Posterior vena cava (tissue), 2 donors: ENCODE results near the gene SKAP1. TPM values are rescaled to one million over a fixed set of nuclear protein-coding genes. Genes with fewer than 3 reads are reported as not detected.
"Not testable (repeated sequence)": the region's sequence is repeated elsewhere in the genome, so short reads cannot be mapped to it uniquely, and the experiment has no call there.

Experiments used
- DNase-seq: peaks from one replicate; pipeline ENCODE4 v3.0.0-alpha.2; 2020; ENCODE audit warnings: low spot score
- intact Hi-C, 2 donors: fragments of 100-400 bp; cut with DNase I; formaldehyde crosslinking; loops; one replicate each; pipeline versions ENCODE4 v1.14.1 to v1.14.2; 2022 to 2023
- total RNA-seq, 2 donors: library from RNA; stranded (reverse); fragmentation: NEBNext Ultra II Directional; extraction: Animal tissue kit (Norgen Biotek cat#: 25700); gene quantifications; one replicate each; pipeline ENCODE4 v1.2.1, GENCODE V29; 2021
- donor health status: DM: yes; HTN: yes; CAD: no.
- donor health status: DM: yes; HTN: yes; CAD: no.

The SKAP1 gene
- total RNA-seq, 2 donors from 2014 or later: 1.1 to 1.5 TPM

DNA sequence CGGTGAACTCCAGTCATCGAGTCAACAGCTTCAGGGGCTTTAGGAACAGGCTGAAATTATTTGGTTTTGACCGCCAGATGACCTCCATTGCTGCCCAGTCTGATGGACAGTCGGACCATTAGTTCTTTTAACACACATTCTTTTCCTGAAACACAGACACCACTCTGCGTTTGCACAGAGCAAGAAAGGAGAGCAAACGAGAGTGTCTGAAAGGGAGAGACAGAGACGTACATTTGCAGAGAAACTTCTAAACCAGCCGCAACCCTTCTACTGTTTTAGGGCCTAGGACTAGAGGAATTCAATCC is 166.3 kb downstream of the SKAP1 start:
- intact Hi-C loops: no loop called here
- DNase-seq: no peak

- DNase-seq: no peak
- intact Hi-C loops: no loop called here
Measured at GRCh38 chr17:48262982-48263730, 166.9 kb downstream of the SKAP1 start.

GRCh38 chr17:48261297-48261880 is 168.6 kb downstream of the SKAP1 start:
- no peak for DNase-seq
- intact Hi-C loops: no loop called here

DNA sequence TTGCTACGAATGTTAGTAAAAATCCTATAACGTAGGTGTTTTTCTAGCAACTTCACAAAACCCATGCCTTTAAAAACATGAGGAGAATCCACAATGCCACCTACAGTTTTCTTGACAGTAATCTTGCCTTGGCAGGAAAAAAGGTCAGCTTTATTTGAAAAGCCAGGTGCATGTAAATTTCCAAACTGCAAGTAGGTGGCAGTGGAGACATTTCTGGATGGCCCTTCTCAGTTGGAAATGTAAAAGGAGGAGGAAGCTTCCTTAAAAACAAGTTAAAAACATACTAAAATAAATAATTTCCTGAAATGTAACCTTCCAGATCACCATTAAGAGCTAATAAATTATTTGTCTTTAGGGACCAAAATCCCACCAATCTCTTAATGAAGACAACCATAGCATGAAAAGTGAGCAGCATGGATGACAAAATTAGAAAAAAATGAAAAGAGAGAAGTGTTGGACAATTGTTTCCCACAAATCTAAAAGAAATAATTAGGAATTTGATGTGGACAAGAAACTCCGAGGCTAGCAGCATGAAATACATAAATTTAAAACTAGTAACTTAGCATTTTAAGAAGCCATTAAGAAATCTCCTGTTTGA is 170.2 kb downstream of the SKAP1 start:
- intact Hi-C loops: no loop called here
- no peak for DNase-seq

GRCh38 chr17:48258331-48258730 is 171.7 kb downstream of the SKAP1 start:
- intact Hi-C loops: no loop called here
- DNase-seq: no peak

GRCh38 chr17:48255759-48256158 is 174.3 kb downstream of the SKAP1 start:
- no peak for DNase-seq
- intact Hi-C loops: no loop called here

- intact Hi-C loops: no loop called here
- DNase-seq: no peak
Measured at GRCh38 chr17:48254896-48255295, 175.1 kb downstream of the SKAP1 start.

DNA sequence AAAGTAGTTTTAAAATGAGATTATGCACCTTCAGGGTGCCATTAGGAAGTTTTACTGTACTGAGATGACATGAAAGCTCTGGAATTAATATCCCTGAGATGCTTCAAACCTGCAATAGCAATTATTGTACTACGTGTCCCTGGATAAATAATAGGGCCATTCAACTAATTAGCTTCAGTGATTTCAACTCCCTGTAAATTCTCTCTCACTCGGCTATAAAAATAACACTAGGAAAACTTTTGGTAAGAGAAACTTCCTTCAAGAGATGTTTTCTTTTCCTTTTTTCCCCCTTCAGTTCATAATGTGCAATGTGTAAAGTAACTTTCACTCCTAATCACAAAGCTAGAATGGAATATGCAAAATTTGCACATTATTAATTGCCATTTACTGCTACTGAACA is 176.0 kb downstream of the SKAP1 start:
- intact Hi-C loops: no loop called here
- DNase-seq: no peak

GRCh38 chr17:48251950-48252349 is 178.1 kb downstream of the SKAP1 start:
- intact Hi-C loops: no loop called here
- DNase-seq: no peak

- no peak for DNase-seq
- intact Hi-C loops: no loop called here
Measured at GRCh38 chr17:48250949-48251348, 179.1 kb downstream of the SKAP1 start.

DNA sequence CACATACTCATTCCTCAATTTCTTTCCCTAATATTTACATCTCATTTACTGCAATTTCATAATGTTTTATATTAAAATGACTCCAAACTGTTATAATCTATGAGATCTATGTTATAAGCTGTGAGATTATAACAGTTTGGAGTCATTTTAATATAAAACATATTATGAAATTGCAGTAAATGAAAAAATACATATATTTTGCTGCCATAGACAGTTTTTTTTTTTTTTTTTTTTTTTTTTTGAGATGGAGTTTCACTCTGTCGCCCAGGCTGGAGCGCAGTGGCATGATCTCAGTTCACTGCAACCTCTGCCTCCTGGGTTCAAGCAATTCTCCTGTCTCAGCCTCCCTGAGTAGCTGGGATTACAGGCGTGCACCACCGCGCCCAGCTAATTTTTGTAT is 180.0 kb downstream of the SKAP1 start:
- intact Hi-C loops, DNase-seq: not testable (repeated sequence)

DNA sequence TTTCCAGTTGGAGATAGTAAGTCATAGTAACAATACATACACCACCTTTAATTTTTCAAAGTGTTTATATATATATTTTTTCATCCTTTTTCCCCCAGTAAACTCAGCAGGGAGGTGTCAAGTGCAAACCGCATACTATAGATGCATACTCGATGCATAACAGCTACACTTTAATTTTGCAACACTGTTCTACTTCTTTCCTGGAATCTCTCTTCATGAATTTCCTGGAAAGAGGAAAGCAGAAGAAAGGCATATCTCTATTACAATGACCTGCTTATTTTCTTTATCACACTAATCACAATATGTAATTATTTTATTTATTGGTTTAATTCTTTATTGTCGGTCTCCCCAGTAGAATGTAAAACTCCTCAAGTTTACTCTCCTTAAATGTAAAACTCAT is 182.4 kb downstream of the SKAP1 start:
- no peak for DNase-seq
- intact Hi-C loops: no loop called here

DNA sequence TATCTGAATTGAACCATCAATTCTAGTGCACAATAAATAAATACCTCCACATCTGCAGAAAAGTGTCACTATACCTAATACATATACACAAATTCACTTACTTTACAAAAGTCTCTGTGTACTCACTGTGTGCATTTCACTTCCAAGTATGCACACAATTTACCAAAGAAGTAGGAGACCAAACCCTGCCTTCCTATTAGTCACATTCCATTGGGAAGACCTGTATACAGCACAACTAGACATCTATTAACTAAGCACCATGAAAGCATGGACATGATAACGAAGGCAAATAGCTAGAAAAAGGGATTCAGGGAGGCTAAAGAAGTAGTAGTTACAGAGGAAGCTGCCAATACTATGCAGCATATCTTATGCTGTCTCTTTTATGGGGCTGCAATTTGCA is 183.0 kb downstream of the SKAP1 start:
- intact Hi-C loops: no loop called here
- no peak for DNase-seq

DNA sequence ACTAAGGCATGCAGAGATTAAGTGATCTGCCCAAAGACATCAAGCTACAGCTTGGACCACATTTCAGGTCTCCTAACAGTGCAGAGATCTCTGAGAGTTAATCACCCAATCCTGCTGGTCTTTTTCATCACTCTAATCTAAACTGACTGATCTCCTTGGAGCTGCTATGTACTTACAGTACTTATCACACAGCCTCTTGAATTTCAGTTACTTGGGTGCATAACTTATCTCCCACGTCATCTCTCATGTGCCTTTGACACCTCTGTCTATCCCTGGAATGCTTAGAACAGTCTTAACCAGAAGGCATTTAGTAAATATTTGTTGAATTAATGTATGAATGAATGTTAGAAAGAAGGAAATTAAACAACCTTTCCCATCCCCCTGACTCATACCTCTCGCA is 183.4 kb downstream of the SKAP1 start:
- no peak for DNase-seq
- intact Hi-C loops: no loop called here

DNA sequence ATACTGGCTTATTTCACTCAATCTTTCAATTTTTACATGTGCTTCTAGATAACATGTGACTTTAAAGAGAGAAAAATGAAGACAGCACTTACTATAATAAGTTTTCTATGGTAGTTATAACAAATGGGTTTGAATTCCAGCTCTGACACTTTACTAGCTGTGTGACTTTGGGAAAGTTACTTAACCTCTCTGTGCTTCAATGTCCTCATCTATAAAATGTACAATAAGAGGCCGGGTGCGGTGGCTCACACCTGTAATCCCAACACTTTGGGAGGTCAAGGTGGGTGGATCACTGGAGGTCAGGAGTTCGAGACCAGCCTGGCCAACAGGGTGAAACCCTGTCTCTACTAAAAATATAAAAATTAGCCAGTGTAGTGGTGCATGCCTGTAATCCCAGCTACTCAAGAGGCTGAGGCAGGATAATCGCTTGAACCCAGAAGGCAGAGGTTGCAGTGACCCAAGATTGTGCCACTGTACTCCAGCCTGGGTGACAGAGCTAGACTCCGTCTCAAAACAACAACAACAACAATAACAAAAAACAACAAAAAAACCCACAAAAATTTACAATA is 184.5 kb downstream of the SKAP1 start:
- DNase-seq, intact Hi-C loops: not testable (repeated sequence)

DNA sequence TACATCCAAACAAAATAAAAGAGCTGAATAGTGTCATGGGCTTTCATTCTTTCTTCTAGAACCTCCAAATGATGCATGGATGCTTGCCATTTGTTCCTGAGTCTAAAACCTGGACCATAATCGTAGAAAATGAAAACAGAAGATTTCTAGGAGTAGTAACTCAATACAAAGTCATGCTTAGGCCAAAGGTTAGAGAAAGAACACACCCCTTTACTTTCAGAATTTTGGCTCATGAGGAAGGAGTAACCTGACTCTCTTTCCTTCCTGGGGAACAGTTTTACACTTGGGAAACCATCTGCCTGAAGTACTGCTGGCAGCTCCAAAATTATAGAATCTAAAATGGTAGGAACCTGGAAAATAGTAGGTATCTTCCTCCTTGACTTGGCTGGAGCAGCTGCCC is 185.2 kb downstream of the SKAP1 start:
- DNase-seq: no peak
- intact Hi-C loops: no loop called here

DNA sequence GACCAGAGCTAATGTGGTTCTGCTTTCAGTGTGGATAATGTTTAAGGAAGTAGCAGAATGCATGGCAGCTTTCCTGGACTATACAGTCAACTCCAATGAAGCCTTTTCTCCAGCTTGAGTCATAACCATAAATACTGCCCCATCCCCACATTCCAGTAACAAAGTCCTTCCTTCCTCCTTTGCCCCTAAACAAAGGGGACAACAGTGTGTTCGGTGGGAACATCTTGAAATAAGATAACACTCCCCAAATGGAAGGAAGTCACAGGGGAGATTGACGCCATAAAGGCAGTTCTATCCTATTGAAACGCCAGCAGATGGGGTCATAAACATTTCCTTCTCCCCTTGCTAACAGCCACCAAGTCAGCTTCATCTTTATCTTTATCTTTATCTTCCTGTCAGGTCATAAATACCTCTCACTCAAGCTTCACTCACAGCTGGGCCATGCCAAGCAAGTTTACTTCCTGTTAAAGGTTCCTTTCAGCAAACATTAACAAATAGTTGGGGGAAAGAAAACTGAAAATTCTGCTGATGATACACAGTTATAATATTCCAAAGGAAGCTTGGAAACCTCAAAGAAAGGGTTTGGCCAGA is 185.8 kb downstream of the SKAP1 start:
- DNase-seq: no peak

GRCh38 chr17:48241770-48242497 is 188.1 kb downstream of the SKAP1 start:
- intact Hi-C loops: no loop called here
- no peak for DNase-seq

More for the DNA sequence above, 185.8 kb downstream of the SKAP1 start:
- intact Hi-C loops: no loop called here

DNA sequence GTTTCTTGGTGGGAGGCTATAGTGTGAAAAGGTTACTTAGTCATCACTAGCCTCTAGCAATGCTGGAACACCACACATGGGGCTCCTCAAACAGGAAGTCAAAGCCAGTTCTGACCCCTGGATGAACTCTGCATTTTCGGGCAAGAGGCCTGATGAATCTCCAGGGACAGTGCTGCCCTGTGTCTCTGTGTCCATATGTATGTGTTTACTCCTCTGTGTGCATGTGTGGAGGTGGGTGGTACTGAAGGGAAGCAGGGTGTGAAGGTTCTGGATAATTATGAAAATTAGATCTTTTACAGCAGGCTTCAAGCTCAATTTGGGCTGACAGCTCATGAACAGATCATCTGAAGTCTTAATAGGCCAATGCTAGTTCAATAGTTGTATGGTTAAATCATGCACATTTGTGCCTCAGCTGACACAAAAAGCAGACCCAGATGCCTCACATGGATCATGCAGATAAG is 188.9 kb downstream of the SKAP1 start:
- intact Hi-C loops: no loop called here
- DNase-seq: no peak
